Testis (tissue), 2 donors: Measurements from ENCODE around the gene DISC1.

Source experiments
- POLR2A ChIP-seq: fragments of 450-650 bp; IDR thresholded peaks from one replicate; pipeline ENCODE4 v1.6.1; 2017; ENCODE audit warnings: antibody characterized with exemption, mild to moderate bottlenecking, moderate library complexity
- TF ChIP-seq, protein P1 (sequence below), 3 experiments: fragments of 450-650 bp in 2 of 3; fragments of 200-600 bp in 1 of 3; sonication (generic) in 1 of 3; IDR thresholded peaks; one replicate each; pipeline ENCODE4 v1.5.1; 2016 to 2019; ENCODE audit warnings: antibody characterized with exemption in 3 of 3, mild to moderate bottlenecking in 2 of 3, moderate library complexity in 1 of 3

DNA sequence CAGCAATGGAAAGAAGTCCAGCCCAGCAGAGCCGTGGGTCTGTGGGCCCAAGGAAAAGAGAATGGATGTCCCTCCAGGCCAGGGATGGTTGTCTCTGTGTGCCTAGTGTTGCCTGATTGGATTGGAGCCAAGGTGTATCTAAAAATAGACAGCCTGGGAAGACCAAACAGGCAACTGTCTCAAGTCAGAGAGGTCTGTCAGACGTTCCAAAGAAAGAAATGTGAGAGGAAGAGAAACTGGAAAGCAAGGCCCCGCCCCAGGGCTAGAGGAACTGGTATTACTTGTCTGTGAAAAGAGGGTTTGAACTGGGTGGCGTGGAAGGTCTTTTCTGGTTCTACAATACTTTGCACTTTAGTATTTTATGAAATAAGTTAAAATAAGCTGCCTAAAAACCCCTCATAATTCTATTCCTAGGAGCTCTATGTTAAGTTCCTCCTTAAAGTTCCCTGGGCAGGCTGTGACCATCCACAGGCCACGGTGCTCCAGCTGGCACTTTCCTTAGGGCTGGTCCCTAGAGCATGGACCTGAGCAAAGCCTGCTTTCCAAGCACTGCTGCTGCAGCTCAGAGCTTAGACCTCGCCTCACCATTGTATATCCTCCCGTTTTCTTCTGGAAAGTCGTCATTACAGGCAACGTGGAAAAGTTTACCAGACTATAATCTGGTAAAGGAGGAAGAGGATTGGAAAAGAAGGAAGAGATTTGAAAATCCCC lies 151.6 kb downstream of the DISC1 start:
- TF ChIP-seq, protein P1, sequence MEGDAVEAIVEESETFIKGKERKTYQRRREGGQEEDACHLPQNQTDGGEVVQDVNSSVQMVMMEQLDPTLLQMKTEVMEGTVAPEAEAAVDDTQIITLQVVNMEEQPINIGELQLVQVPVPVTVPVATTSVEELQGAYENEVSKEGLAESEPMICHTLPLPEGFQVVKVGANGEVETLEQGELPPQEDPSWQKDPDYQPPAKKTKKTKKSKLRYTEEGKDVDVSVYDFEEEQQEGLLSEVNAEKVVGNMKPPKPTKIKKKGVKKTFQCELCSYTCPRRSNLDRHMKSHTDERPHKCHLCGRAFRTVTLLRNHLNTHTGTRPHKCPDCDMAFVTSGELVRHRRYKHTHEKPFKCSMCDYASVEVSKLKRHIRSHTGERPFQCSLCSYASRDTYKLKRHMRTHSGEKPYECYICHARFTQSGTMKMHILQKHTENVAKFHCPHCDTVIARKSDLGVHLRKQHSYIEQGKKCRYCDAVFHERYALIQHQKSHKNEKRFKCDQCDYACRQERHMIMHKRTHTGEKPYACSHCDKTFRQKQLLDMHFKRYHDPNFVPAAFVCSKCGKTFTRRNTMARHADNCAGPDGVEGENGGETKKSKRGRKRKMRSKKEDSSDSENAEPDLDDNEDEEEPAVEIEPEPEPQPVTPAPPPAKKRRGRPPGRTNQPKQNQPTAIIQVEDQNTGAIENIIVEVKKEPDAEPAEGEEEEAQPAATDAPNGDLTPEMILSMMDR (IDR thresholded peaks at IDR 0.05), result no peak
- no peak for TF ChIP-seq POLR2A
